GM20431 (cell line): ENCODE measurements around the gene CDH13.

Experiments
- in situ Hi-C: fragments of 300-500 bp; cut with MseI, MboI; formaldehyde crosslinking; loops from one replicate; pipeline ENCODE4 v1.15.0; 2020; ENCODE audit warnings: low sequenced_read_pairs; ENCODE audit not compliant: unreplicated experiment

Gene CDH13

DNA sequence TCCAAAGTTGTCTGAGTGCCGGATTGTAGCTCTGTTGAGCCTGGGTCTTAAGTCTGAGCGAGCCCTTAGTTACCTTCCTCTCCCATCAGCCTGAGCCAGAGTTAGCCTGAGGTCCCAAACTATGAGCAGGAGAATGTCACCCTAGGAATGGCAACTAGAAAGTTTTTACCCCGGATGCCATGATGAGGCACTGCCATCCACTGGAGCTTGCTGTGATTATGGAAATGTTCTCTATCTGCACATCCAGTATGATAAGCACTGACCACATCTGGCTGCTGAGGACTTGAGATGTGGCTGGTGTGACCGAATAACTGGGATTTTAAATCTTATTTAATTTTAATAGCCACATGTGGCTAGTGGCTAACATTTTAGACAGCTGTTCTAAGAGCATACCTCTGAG, 550.0 kb downstream of the CDH13 start:
- in situ Hi-C loops, result no loop called here

DNA sequence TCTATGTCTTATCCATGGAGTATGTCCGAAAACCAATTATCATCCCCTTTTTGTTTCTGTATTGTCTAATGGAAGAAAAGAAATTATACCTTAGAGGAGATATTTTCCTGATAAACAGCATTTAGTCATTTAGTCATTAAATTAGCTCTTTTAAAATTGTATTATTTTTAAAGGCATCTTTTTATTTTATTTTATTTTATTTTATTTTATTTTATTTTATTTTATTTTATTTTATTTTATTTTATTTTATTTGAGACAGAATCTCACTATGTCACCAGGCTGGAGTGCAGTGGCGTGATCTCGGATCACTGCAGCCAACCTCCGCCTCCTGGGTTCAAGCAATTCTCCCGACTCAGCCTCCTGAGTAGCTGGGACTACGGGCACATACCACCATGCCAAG, 559.1 kb downstream of the CDH13 start:
- in situ Hi-C loops, result no loop called here

DNA sequence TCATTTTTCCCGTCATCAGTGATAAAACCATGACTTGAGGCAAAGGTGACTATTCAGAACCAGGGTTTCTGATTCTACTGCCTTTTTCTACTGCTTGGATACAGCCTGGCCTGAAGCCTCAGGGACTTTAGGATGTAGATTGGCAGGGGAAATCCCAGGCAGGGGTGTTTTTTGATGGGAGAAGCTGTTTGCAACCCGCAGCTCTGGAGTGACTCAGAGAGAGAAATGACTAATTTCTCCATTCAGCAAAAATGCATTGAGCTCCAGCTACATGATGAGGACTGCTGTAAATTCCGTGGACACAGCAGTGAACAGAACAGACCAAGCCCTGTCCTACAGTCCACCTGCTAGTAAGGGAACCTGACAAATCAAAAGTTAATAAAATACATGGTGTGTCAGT, 560.6 kb downstream of the CDH13 start:
- in situ Hi-C loops, result no loop called here

DNA sequence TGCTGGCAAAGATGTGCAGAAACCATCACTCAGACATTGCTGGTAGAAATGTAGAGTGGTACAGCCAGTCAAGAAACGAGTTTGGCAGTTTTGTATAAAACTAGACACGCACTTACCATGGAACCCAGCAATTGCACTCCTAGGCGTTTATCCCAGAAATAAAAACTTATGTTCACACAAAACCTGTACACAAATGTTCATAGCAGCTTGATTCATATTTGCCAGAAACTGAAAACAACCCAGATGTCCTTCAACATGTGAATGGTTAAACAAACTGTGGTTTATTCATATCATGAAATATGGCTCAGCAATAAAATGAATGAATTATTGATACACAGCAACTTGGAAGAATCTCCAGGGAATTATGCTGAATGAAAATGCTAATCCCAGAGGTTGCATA, 570.0 kb downstream of the CDH13 start:
- in situ Hi-C loops, result no loop called here

DNA sequence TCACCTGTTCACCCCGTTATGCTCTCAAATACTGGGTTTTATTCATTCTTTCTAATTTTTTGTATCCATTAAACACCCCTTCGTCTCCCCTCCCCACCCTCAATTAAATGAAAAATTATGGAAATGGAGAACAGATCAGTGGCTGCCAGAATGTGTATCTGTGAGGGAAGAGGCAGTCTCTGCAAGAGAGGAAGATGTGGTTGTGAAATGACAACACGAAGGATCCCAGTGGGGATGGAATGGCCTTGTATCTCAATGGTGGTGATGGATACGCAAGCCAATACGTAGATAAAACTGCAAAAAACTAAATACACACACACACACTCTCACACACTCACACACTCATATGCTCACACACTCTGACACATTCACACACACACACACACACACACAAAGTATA, 570.7 kb downstream of the CDH13 start:
- in situ Hi-C loops, result no loop called here

DNA sequence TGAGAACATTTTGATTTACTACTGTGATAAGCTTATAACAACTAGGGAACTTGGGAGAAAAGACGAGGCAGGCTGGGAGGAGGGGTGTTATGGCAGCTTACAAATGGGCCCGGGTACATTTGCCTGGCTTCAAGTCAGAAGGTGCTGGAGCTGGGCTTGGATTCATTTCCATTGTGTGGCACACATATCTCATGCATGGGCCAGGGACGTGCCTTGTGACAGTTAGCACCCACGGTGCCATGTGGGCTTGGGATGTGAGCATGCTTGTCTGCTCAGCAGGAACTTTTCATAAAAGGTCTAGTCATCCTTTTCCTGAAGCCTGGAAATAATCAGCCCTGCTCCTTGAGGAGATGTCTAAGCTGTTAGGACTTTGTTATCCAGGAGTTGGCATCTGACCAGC, 572.2 kb downstream of the CDH13 start:
- in situ Hi-C loops, result no loop called here

DNA sequence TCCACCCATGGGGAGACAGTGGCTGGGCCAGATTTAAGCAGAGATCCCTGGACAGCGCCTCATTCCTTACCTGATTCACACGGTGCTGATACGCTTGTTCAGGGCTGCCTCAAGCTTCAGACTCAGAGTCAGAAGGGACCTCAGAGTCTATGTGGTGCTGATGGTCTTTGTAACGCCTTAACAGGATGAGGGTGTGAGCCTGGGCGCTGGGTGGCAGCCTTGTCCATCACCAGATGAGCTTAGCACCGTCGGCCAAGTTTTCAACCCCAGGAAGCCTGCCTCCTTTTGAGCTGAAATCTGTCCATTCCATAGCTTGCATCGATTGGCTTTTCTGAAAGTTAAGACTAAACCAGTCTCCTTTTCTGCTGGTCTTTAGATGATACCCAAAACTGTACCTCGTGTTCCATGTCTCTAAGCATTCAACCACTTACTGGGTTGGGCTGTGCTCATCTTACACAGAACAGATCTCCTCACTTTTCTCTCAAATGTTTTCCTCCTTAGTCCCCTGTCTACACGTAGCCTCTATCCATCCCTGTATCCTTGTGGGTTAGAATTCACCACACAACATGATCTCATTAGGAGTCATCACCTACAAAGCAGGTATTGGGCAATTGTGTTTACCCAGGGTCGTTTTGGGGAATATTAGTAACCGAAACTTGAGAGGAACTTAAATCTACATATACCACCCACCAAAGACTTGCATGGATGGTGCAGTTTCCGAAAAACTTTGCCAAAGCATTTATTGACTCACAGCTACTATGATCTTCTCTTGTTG, 573.4 kb downstream of the CDH13 start:
- in situ Hi-C loops, result no loop called here

DNA sequence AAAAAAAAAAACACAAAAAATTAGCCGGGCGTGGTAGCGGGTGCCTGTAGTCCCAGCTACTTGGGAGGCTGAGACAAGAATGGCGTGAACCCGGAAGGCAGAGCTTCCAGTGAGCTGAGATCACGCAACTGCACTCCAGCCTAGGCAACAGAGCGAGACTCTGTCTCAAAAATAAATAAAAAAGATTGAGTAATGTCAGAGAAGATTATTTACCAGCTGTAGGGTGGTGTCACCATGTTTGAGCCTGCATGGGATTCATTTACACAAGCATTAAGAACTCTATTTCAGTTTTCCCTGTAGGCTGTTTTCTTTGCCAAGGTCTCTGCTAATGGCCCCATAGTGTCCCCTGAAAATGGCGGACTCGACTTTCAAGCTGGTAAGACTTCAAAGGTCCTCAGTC, 575.0 kb downstream of the CDH13 start:
- in situ Hi-C loops, result no loop called here

DNA sequence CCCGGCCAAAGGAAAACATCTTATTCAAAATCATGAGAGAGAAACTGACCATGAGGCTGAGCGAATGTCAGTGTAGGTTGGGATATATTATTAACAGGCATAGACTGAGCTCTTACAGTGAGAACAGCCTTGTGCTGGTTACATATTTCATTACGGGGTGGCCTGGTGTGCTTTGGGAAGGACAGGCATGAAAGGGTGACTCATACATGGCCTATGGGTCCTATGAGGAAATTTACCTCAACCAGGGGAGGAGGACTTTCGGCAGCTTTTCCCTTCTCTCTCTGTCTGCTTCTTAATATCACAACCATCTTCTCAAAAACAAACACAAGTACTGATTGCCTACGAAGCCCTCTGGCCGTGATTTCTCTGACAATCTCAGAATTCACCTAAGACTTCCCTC, 579.1 kb downstream of the CDH13 start:
- in situ Hi-C loops, result no loop called here

DNA sequence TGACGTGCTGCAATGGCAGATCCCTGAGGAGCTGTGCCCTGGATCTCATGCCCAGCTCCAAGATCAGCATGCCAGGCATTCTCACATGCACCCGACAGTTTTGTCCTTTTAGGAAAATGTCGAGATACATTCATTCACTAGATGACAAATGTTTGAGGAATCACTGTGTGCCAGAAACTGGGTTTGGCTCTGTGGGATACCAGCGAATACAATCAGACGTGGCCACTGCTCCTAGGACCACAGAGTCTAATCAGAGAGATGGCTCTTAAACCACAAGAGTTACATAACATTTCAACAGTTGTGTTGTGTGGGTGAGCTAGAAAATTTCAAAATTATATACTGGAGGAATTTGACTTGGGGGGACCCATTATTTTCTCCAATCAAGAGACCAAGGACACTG, 579.7 kb downstream of the CDH13 start:
- in situ Hi-C loops, result no loop called here

DNA sequence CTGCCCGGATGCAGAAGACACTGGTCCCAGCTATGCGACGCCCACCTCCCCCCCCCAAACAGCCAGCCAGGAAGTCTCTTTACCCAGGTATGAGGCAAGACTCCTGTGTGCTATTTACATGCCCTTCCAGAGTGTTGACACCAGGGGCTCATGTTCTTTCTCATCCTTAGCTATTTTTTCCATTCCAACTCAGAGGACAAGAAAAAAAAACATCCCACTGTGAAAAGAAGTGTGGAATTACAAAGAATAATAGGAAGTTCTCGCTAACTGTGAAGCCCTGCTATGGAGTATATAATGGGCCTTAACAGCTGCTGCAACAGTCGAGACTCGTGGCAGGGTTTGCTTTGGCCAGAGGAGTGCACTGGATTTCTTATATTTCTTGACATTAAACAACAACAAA, 584.9 kb downstream of the CDH13 start:
- in situ Hi-C loops, result no loop called here

DNA sequence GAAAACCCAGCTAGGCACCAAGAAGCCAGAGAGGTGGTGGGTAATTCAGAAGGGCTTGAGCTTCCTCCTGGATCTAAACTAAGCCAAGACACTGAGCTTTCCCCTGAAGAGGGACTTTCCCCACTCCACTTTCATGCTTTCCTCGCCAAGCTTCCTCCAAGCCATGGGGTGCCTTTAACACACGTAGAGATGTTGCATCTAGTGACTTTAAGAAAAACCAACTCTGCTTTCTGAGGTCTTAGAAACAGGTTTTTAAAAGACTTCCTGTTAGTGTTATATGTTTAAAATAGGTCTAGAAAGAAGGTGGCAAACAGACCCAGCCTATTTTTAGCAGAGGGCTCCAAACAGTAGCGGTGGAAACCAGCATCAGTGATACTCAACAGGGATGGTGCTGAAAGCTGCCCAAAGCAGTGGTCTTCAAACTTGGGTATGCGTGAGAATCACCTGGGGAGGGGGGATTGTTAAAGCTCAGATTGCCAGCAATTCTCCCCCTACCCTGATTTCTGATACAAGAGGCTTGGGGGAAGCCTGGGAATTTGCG, 585.6 kb downstream of the CDH13 start:
- in situ Hi-C loops, result no loop called here

DNA sequence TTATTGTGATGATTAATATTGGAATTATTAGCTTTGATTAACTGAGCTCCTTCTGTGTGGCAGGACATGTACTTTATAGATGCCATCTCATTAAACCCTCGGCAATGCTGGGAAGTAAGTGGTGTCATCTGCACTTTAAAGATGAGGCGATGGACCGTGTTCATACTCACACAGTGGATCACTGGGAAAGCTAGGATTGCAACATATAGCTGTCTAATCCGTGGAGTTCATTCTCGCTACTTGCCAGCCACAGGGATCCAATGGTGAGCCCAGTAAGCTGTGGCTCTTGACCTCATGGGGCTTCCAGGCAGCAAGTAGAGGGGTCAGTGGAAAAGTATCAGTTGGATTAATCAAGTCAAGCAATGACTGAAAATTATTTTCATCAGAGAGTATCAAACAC, 587.9 kb downstream of the CDH13 start:
- in situ Hi-C loops, result no loop called here

DNA sequence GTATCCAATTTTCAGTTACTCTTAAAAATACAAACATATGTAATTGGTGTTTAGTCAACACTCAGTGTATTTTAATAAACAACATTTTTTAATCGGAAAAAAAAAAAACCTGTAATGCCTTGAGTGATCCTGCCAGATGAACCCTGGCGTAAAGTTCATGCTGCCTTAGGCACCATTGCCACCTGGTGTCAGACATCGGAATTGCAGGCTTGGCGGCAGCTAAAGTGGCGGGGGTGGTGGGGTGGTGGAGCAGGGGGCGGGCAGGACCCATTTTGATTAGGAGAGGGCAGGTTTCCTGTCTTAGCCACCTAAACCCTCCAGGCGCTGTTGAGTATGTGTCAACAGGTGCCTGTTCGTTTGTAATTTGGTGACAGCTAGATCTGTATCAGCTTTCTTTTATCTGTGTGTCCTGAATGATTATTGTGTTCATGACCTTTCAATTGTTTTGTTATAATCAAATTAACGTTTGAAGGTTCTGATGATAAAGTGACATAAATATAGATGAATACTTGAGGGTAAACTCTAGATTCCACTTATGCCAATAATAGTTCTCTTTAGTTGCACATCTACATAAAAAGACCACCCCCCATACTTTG, 588.7 kb downstream of the CDH13 start:
- in situ Hi-C loops, result no loop called here

DNA sequence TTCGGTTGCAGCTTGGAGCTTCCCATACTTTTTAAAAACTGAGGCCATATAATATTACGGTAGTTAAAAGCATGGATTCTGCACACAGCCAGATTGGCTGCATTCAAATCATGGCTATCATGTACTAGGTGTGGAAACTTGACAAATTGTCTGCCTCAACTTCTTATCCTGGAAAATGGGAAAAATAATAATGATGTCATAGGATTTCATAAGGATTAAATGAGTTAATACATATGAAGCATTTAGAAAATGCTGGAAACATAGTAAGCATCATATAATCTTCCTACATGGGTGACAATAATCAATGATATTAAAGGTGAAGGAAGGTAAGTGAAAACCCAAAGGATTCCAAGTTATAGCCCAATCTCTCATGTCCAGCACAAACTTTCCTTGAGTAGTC, 592.5 kb downstream of the CDH13 start:
- in situ Hi-C loops, result no loop called here

DNA sequence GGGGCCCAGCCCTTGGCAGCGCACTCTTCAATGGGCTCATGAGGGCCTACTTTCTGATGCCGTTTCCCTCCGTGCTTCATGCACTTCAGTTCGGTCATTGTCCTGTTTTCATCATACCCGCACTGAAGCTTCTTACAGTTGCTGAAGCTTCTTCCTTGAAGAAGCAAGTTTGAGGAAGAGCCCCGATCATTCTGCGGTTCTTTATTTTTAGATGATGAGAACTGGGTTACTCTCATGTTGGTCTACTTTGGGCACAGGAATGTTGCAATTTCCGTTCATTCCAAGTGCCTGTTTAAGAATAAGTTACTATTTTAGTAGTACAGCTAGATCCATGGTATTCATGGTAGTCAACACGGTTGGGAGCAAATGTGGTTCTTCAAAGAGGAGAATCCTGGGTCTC, 593.3 kb downstream of the CDH13 start:
- in situ Hi-C loops, result no loop called here

DNA sequence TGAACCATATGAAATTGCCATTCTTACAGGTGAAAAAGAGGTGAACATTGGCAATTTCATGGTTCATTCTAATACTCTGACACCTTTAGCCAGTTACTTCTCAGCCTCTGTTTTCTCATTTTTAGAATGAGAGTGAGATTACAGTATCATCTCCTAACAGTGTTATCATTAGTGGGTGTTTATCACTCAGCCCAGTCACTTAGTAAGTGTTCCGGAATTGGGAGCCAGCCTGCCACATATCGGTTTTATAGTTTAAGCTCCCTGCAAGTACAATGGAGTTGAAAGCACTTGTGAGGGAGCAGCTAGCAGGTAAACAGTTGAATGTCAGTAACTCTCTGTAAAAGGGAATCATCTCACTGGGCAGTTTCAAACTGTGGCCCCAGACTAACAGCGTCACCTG, 597.9 kb downstream of the CDH13 start:
- in situ Hi-C loops, result no loop called here

DNA sequence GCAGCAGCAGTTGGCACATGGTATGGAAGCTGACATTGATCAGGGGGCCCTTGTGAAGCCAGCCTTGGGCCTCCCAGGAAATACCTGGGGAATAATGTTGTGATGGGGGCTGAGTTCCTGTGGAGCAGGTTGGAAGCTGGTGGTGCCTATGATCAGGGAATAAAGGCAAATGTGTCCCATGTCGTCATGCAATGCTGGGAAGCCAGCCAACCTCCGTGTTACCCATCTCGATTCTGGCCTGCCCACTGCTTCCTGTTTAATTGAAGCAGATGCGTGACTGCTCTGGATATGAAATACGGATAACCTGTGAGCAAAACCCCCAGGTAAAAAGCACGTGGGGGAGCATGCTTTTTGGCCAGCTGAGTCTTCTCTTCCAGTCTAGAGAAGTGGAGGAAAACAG, 600.6 kb downstream of the CDH13 start:
- in situ Hi-C loops, result no loop called here

DNA sequence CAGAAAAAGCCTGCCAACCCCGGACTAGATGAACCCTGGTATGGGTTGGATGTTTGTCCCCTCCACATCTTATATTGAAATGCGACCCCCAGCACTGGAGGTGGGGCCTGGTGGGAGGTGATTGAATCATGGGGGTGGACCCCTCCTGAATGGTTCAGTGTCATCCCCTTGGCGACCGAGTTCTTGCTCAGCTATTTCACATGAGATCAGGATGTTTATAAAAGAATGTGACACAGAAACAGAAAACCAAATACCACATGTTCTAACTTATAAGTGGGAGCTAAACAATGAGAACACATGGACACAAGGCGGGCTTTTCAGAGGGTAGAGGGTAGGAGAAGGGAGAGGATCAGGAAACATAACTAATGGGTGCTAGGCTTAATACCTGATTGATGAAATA, 605.0 kb downstream of the CDH13 start:
- in situ Hi-C loops, result no loop called here

DNA sequence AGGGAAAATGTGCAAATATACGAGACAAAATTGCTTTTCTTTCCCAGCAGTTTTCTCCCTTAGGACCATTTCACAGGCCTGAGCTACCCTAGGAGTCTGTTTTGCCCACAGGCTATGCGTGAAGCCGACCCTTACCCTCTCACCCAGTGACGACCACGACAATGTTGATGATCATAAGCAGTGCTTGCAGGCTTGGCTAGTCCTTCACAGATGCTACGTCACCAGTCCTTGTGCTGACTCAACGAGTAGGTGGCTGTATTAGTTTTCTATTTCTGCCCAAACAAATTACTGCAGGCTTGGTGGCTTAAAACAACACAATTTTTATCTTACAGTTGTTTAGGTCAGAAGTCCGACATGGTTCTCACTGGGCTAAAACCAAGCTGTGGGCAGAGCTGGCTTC, 606.4 kb downstream of the CDH13 start:
- in situ Hi-C loops, result no loop called here

DNA sequence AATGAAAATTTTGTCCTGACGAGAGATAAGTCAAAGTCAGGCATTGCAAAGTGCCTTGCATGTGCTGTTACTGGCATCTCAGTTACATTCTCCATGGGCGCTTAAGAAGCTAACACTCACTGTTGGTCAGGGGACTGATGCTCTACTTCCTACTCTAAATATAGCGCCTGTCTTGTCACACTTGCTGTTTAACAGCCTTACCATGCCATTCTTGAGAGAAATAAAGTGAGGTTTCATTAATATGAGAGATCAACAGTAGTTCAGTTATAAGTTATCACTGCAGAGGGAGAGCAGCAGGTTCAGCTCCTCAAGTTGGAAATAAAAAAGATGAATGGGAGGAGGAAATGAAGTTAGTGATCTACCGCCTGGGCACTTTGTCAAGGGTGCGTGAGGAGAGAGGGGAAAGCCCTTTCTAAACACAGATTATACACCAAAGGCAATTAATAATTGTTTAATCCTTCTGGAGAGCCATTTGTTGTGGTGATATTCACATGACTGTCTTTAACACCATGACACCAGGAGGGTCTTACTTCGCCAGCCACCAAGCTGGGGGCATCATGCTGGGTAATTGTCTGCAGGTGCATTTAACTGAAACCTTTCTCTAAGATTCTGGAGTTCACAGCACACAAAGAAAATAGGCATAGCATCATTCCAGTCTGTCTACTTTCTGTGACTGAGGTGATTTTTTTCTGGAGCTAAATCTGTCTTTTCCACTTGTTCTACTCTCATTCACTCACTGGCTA, 612.4 kb downstream of the CDH13 start:
- in situ Hi-C loops, result no loop called here
